Heart right ventricle (tissue), 16 donors: ENCODE results near the gene SAPCD2. TPM values are rescaled to one million over a fixed set of nuclear protein-coding genes. Genes with fewer than 3 reads are reported as not detected.

Experiments used
- ATAC-seq, 8 donors: fragments of 200-7000 bp; cut with Tn5 transposase; one replicate each; pipeline ENCODE4 v1.9.1; 2020; ENCODE audit warnings: mild to moderate bottlenecking in 8 of 8, moderate library complexity in 8 of 8, moderate number of reproducible peaks in 1 of 8
- DNase-seq, 2 donors: peaks; one replicate each; pipeline ENCODE4 v3.0.0-alpha.2; 2020
- H3K27ac ChIP-seq, 10 donors: fragments of 200-600 bp; sonication (generic) in 2 of 10; one replicate each; pipeline versions ENCODE4 v1.5.0 to v1.8.0; 2020 to 2022; ENCODE audit warnings: mild to moderate bottlenecking in 3 of 10
- H3K27me3 ChIP-seq, 7 donors: fragments of 200-600 bp; one replicate each; pipeline ENCODE4 v1.8.0; 2021 to 2022; ENCODE audit warnings: mild to moderate bottlenecking in 2 of 7
- H3K36me3 ChIP-seq, 9 donors: fragments of 200-600 bp; sonication (generic) in 1 of 9; one replicate each; pipeline versions ENCODE4 v1.5.0 to v1.8.0; 2020 to 2022; ENCODE audit warnings: mild to moderate bottlenecking in 2 of 9
- H3K4me1 ChIP-seq, 9 donors: fragments of 200-600 bp; sonication (generic) in 1 of 9; one replicate each; pipeline versions ENCODE4 v1.5.0 to v1.8.0; 2020 to 2022; ENCODE audit warnings: mild to moderate bottlenecking in 4 of 9
- H3K4me3 ChIP-seq, 10 donors: fragments of 200-600 bp; sonication (generic) in 2 of 10; one replicate each; pipeline versions ENCODE4 v1.5.0 to v1.8.0; 2020 to 2022; ENCODE audit warnings: mild to moderate bottlenecking in 7 of 10, moderate library complexity in 2 of 10
- H3K9me3 ChIP-seq, 11 donors: fragments of 200-600 bp in 10 of 11; sonication (generic) in 2 of 11; one replicate each; pipeline versions ENCODE4 v1.5.0 to v1.8.0; 2013 to 2022; ENCODE audit warnings: mild to moderate bottlenecking in 2 of 11, control low read depth in 1 of 11, moderate library complexity in 1 of 11
- CTCF ChIP-seq, 9 donors: fragments of 200-600 bp; sonication (generic) in 2 of 9; IDR thresholded peaks; one replicate each; pipeline versions ENCODE4 v1.5.0 to v1.8.0; 2021 to 2022; ENCODE audit warnings: antibody characterized with exemption in 9 of 9, mild to moderate bottlenecking in 5 of 9, moderate library complexity in 1 of 9
- WGBS, 2 donors: extraction: QIAGEN DNeasy Blood & Tissue Kit; methylation state at CpG; one replicate each; pipeline ENCODE4 v1.1.7; 2013; ENCODE audit warnings: inconsistent platforms in 1 of 2; 5-methylcytosine and 5-hydroxymethylcytosine counted together
- intact Hi-C, 10 donors: fragments of 100-400 bp; cut with DNase I; formaldehyde crosslinking; loops; one replicate each; pipeline versions ENCODE4 v1.11.1 to v1.14.2; 2022
- polyA plus RNA-seq, 2 donors: library from polyadenylated mRNA; stranded (reverse); fragments of 200-250 nt; gene quantifications; one replicate each; pipeline ENCODE4 v1.2.3, GENCODE V29; 2013
- total RNA-seq, 10 donors: library from RNA; stranded (reverse); fragmentation: NEBNext Ultra II Directional in 3 of 10; extraction: Animal tissue kit (Norgen Biotek cat#: 25700) in 3 of 10; gene quantifications; one replicate each; pipeline versions ENCODE4 v1.2.1 to v1.2.4, GENCODE V29; 2021 to 2023
- donor health status: Arrhythmogenic right ventricular cardiomyopathy.
- donor health status: ischemic (EF 13 %, LVEDD 7.1; RV severe dilation, severe dysfunction).
- donor health status: healthy with polysubstance abuse.
- donor health status: DM: no; HTN: yes; CAD: no.
- donor health status: DM: no; HTN: no; CAD: no.
- donor health status: ischemic (EF 25% LVEDD 6.9; RV normal size, moderate dysfunction).
- donor health status: ischemic (EF 25% LVEDD 5.7; RV mildly dilated, moderate dysfunction).
- donor health status: healthy.
- donor health status: DM: yes; HTN: yes; CAD: no.
- donor health status: Ischemic cardiomyopathy.
- donor health status: ischemic (EF 35%, LVEDD 5.7; RV mildly dilated, moderate dysfunction).
- donor health status: nonischemic (EF 11% LVEDD 7.7; RV severe dilation, severe dysfunction).
- donor health status: DM: yes; HTN: yes; CAD: no.
- donor health status: PGD.
- donor health status: ischemic (EF 29% LVEDD 5.4; RV normal size, mild dysfunction).
- donor health status: nonischemic (EF 23%, LVEDD 6.1; RV moderate dilation, normal function).

SAPCD2 gene
- total and polyA plus RNA-seq, 12 donors = 0.06 to 1.1 (median 0.13) TPM; not detected in 1

- H3K4me3 ChIP-seq = no peak overlapping the region
- DNase-seq (no peak), ATAC-seq (peak in 6 of 8 donors; percentile 4 to 69 (median 57))
- no peaks in the 10 kb centered on the region for H3K9me3 ChIP-seq
- 49 to 55% methylated on average over 6 of the region's 6 CpGs for WGBS, 2 donors
- H3K27ac ChIP-seq = peak overlapping the region in 9 of 10 donors; percentile 43 to 95 (median 67)
- intact Hi-C loops = loop anchor here in 3 of 10 donors (2.0 to 5.0 kb wide), 3 partner anchors 111 to 121 kb away; partner anchors contain the start of genes RNF224 (in 2 of the 3) and CYSRT1 (in 1 of the 3)
- peaks cover 12 to 40% (median 23%) of the 10 kb centered on the region in 9 donors for H3K4me1 ChIP-seq
- TF ChIP-seq CTCF (IDR thresholded peaks at IDR 0.05) = no peak
- H3K36me3 ChIP-seq = peaks cover 0 to 22% (median 11%) of the 10 kb centered on the region in 9 donors
- no peaks in the 10 kb centered on the region for H3K27me3 ChIP-seq
Measured at GRCh38 chr9:137116027-137116507, 45.7 kb upstream of the SAPCD2 start.

DNA sequence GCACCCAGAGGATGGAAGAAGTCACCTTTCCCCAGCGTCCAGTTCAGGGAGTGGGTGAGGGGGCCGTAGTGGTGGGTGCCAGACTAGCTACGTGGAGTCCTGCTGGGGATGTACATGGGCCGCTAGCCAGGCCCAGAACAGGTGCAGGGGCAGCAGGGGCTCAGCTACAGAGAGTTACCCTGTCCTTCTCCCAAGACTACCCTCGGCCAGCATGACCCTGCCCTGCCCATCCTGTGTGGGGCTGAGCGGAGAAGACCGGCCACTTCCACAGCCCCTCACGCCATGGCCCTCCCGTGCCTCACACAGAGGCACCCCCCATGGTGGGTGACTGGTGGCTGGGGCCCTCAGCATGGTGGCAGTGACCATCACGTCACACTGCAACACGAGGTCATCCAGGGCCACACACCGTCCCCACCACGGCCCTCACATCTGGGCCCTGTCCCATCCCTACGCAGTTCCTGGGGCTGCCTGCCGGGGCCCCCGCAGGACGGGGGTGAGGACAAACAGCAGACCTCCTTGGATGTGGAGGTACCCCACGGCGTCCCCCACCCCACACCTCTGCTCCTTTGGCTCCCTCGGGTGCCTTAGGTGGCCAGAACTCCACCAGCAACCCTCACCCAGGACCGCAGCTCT, 45.2 kb upstream of the SAPCD2 start:
- intact Hi-C loops = loop anchor here in 4 of 10 donors (1.0 to 5.0 kb wide), 4 partner anchors 29 to 122 kb away; partner anchors contain the start of genes RNF224 (in 2 of the 4), CYSRT1 (in 1 of the 4) and MAN1B1 (in 1 of the 4)
- 76 to 80% methylated on average over 21 of the region's 21 CpGs for WGBS, 2 donors
- no peaks in the 10 kb centered on the region for H3K27me3 ChIP-seq
- H3K4me3 ChIP-seq = peak overlapping the region in 6 of 10 donors; percentile 77 to 95 (median 86)
- peaks cover 0 to 26% (median 12%) of the 10 kb centered on the region in 9 donors for H3K36me3 ChIP-seq
- peak in 7 of 8 donors; percentile 3 to 23 (median 11) for ATAC-seq
- no peaks in the 10 kb centered on the region for H3K9me3 ChIP-seq
- peaks cover 12 to 40% (median 23%) of the 10 kb centered on the region in 9 donors for H3K4me1 ChIP-seq
- no peak for TF ChIP-seq CTCF (IDR thresholded peaks at IDR 0.05)
- DNase-seq = no peak
- peak overlapping the region in 8 of 10 donors; percentile 56 to 95 (median 72) for H3K27ac ChIP-seq

DNA sequence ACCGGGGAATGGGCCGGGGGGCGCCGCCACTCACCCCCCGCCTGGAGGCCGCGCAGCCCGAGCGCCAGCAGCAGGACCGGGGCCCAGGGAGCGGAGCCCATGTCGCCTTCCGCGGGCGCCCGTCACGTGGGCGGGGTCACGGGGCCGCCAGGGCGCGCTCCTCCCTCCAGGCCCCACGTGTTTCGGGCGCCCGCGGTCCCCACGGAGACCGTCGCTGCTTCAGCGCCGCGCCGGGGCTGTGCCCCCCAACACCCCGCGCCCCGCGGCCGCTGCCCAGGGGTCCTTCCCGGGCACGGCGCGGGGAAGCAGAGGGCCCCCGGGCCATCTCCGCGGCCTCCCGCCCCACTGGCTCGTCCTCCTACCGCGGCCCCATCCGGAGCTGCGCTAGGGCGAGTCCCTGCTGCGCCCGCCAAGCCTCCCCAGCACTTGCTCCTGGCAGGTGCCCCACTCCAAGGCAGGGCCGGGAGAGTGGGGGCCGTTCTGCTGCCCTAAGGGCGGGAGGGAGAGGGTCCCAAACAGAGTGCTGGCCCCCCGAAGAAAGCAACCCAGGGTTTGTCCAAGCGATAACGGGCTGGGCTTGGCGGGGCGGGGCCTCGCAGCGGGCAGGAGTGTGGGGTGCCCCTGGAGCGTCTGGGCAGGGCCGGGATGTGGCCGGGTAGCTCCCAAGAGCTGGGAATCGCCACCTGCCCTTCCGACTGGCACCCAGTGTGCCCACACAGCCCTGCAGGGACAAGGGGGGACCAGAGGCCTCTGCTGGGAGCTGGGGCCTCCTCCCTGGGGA, 44.4 kb upstream of the SAPCD2 start, which contains the start of gene DPP7:
Gene DPP7 (minus strand): TSS at position 121 of the 781 bp plus-strand sequence. CDS start 20 bp downstream, at position 101.
- DNase-seq (peak; percentile 73 to 80), ATAC-seq (peak; percentile 66 to 91 (median 84))
- intact Hi-C loops = loop anchor here in 3 of 10 donors (1.0 to 5.0 kb wide), 3 partner anchors 29 to 122 kb away; partner anchors contain the start of genes CYSRT1 (in 1 of the 3), MAN1B1 (in 1 of the 3) and RNF224 (in 1 of the 3)
- H3K4me1 ChIP-seq = peaks cover 12 to 40% (median 23%) of the 10 kb centered on the region in 9 donors
- H3K4me3 ChIP-seq = peak within 1 kb of the TSS; percentile 66 to 95 (median 86)
- 6 to 22% methylated on average over 30 to 70 of the region's 70 CpGs for WGBS, 2 donors
- H3K36me3 ChIP-seq = peaks cover 0 to 33% (median 18%) of the 10 kb centered on the region in 9 donors
- no peak for TF ChIP-seq CTCF (IDR thresholded peaks at IDR 0.05)
- no peaks in the 10 kb centered on the region for H3K27me3 ChIP-seq
- H3K9me3 ChIP-seq = no peaks in the 10 kb centered on the region
- peak within 1 kb of the TSS; percentile 62 to 95 (median 78) for H3K27ac ChIP-seq

- DNase-seq (no peak), ATAC-seq (peak in 2 of 8 donors; percentile 2 to 3)
- Histone ChIP-seq H3K4me1 (peaks cover 12 to 40% (median 23%) of the 10 kb centered on the region in 9 donors), H3K9me3 (no peaks in the 10 kb centered on the region), H3K36me3 (peaks cover 0 to 39% (median 19%) of the 10 kb centered on the region in 9 donors), H3K27me3 (no peaks in the 10 kb centered on the region), H3K27ac (peak overlapping the region in 9 of 10 donors; percentile 26 to 85 (median 68)), H3K4me3 (peak overlapping the region; percentile 66 to 95 (median 86))
- intact Hi-C loops = no loop called here
- WGBS, 2 donors = 1% methylated on average over 25 to 42 of the region's 45 CpGs
- TF ChIP-seq CTCF (IDR thresholded peaks at IDR 0.05) = no peak
Measured at GRCh38 chr9:137114220-137114612, 43.9 kb upstream of the SAPCD2 start.
